GM06990 (cell line): Measurements from ENCODE around the gene PTN.

Experiments used
- DNase-seq: peaks from one replicate; pipeline ENCODE4 v3.0.0-alpha.2; 2011; ENCODE audit not compliant: insufficient read length; ENCODE audit errors: extremely low read depth
- H3K27me3 ChIP-seq: replicated peaks from 2 replicates; pipeline ENCODE4 v1.6.0; 2011; ENCODE audit warnings: low read length; ENCODE audit not compliant: control insufficient read depth, insufficient read depth
- H3K36me3 ChIP-seq: 2 replicates; pipeline ENCODE4 v1.5.1; 2011; ENCODE audit warnings: low read length; ENCODE audit not compliant: control insufficient read depth, insufficient read depth
- H3K4me3 ChIP-seq: replicated peaks from 2 replicates; pipeline ENCODE4 v1.5.1; 2011; ENCODE audit warnings: low read depth, mild to moderate bottlenecking, control low read depth, low read length
- CTCF ChIP-seq: IDR thresholded peaks from 2 replicates; pipeline ENCODE4 v1.5.1; 2011; ENCODE audit warnings: low read length, control low read depth, mild to moderate bottlenecking, inconsistent platforms; ENCODE audit not compliant: insufficient read depth, poor library complexity, severe bottlenecking

Gene PTN

GRCh38 chr7:137324796-137325696 lies 18.5 kb downstream of the PTN start:
- no peak for TF ChIP-seq CTCF
- no peaks in the 10 kb centered on the region for H3K36me3 ChIP-seq
- no peaks in the 10 kb centered on the region for H3K27me3 ChIP-seq
- DNase-seq = no peak
- H3K4me3 ChIP-seq = no peak overlapping the region

- no peaks in the 10 kb centered on the region for H3K27me3 ChIP-seq
- DNase-seq = no peak
- no peak overlapping the region for H3K4me3 ChIP-seq
- TF ChIP-seq CTCF = no peak
- H3K36me3 ChIP-seq = no peaks in the 10 kb centered on the region
These were observed 26.7 kb downstream of the PTN start for GRCh38 chr7:137316648-137317353.

- Histone ChIP-seq H3K36me3 (no peaks in the 10 kb centered on the region), H3K4me3 (no peak overlapping the region), H3K27me3 (no peaks in the 10 kb centered on the region)
- no peak for TF ChIP-seq CTCF
- DNase-seq = no peak
These were observed 30.3 kb downstream of the PTN start for GRCh38 chr7:137313201-137313600.

GRCh38 chr7:137306748-137307147 lies 36.8 kb downstream of the PTN start:
- no peak for TF ChIP-seq CTCF
- H3K36me3 ChIP-seq = no peaks in the 10 kb centered on the region
- no peaks in the 10 kb centered on the region for H3K27me3 ChIP-seq
- DNase-seq = no peak
- no peak overlapping the region for H3K4me3 ChIP-seq

GRCh38 chr7:137305901-137306621 lies 37.5 kb downstream of the PTN start:
- H3K4me3 ChIP-seq = no peak overlapping the region

More at GRCh38 chr7:137305901-137306621, 37.5 kb downstream of the PTN start:
- H3K36me3 ChIP-seq = no peaks in the 10 kb centered on the region
- no peak for DNase-seq
- no peak for TF ChIP-seq CTCF
- H3K27me3 ChIP-seq = no peaks in the 10 kb centered on the region
